Measurements from ENCODE around the gene DDX55.

The DDX55 gene

DNA sequence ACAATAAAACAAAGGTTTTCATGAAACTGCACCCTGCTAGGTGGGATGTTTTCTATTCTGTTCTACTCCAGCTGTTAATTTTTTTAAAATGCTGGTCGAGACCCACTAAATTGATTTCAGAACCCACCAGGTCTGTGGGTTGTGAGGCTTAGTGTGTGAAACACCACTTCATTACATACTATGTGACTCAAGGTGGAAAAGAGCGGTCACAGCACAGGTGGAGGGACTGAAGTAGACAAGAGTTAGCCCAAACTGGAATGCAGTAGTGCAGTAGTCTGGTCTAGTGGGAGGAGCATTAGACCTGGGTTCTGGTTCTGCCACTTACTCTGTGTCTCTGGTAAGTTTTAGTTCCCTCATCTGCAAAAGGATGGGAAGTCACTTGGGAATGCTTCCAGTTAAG, 12.2 kb downstream of the DDX55 start:
- DNase-seq (ENCODE audit: low read depth in 4 of 4, low spot score in 1 of 4) = no peak

DNA sequence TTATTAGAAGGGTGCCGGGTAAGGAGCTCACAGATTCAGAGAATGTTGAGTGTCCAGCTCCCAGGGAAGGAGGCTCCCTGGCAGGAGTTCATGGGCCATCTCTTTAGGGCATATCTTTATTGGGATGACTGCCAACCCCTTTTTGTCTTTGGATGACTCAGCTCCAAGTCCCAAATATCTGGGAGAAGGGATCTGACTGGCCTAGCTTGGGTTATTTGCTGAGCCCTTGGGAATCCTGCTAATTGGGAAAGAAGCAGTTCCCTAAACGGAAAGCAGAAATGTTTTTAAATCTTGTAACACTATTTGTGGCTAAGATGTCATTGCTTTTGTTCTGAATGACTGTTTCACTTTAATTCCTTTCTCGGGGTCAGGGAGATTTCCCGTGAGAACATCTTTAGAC, 12.6 kb downstream of the DDX55 start:
- no peak for DNase-seq (ENCODE audit: low read depth in 4 of 4, low spot score in 1 of 4)

DNA sequence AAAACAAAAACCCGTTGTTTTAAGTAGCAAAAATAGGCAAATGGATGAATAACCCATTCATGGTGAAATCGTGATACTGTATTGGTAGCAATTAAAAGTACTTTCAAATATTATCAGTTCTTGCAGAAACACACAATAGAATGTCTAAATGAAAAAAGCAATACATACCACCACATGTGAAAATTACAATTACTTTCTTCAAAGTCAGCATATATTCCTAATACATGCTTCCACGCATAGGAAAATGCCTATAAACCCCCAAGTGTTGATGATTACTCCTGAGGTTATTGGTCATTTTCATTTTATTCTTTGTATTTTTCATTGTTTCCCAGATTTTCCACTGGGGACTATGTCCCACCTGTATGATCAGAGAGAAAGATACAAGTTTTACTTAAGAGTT, 15.2 kb downstream of the DDX55 start:
- no peak for DNase-seq (ENCODE audit: low read depth in 4 of 4, low spot score in 1 of 4)

DNA sequence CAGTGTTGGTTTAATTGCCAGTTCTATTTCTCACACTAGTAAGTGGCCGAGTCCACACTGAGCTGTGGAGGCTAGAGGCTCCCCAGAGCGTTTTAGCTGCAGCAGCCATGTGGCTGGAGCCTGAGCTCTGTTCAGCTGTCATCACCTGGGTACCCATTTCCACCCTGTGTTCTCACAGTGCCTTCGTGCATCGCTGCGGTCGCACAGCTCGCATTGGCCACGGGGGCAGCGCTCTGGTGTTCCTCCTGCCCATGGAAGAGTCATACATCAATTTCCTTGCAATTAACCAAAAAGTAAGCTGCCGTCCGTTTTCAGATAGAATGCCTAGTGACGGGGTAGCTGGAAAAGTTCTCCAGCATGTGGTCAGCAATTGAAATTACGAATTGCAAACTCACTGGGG, 15.7 kb downstream of the DDX55 start:
- no peak for DNase-seq (ENCODE audit: low read depth in 4 of 4, low spot score in 1 of 4)

DNA sequence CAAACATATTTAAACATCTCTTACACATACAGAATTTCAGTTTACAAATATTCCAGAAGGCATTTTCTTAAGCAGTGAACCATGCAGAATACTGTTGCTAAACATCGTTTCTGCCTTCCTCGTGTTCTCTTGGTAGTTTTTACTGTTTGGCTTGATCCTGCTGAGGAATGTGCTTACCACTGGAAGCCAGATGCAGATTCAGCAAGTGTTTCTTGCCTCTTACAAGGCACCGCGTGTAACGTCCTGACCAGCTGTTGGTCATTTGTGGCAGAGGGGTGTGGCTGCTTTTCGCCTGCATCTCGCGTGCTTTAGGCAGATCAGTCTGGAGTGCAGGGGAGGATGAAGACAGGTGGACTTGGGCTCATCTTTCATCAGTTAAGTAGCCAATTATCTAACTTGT, 19.2 kb downstream of the DDX55 start:
- no peak for DNase-seq (ENCODE audit: low read depth in 4 of 4, low spot score in 1 of 4)

DNA sequence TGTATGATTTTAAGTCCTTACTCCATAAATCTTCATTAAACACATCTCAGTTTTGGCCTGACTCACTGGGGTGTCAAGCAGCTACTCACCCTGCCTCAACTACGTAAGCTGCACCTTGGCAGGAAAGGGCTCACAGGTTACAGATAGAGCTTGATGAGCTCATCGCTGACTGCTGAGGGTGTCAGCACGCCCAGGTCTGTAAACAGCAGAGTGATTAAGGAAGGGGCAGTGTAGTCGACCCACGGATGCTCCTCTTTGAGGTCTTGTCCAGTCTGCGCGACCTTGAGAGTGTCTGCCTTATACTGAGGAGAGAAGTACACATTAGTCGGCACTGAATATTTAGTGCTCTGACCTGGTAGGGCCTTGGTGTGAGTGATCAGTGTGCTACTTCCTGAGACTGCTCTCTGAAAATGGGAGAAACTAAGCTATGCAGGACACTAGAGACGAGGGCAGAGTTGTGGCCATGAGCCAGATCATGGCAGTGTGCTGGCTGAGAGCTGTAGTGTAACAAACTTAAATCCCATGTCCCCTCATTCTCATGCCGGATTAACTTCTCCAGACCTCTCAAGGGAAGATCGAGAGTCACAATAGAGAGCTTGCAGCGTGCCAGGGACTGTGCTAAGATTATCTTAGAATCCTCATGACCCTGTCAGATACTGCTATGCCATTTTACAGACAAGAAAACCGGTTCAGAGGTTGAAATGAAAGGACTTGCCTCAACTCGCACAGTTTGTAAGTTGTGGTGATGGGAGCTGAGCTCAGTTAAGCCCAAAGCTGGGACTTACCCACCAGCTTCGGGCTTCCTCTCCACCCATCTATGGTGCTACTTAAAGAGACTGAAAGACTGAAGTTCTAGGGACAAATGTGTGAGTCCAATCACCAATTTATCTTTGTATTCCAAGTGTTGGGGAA, 20.0 kb downstream of the DDX55 start:
- DNase-seq (ENCODE audit: low read depth in 4 of 4, low spot score in 1 of 4) = no peak

DNA sequence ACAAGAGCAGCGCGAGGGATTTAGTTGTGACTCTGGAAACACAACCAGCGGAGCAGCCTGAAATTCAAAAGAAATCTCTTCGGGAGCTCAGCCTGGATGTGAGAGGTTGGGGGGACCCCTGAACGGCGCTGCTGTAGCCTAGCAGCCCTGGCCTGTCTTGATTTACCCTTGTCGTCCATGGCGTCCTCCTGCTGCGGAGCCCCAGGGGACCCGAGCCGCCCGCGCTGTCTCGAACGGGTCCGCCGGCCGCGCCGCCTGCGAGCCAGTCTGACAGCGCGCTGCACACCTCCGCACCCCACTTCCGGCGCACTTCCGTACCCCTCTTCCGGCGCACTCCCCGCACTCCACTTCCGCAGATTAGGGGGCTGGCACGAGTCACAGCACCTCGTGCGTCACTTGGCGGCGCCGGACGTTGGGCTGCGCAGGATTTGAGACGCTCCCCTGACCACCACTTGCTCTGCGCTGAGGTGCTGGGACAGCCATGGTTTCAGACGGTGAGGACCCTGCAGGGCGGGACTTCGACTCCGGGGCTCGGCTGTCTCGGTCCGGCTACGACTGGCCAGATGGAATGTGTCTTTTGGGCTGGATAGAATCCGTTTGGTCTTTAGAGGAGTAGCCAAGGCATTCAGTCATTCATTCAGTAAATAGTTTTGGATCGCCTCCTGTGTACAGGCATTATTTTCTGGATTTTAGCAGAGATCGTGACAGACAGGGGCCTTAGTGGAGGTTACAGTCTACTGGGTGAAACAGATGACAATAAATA, 31.7 kb downstream of the DDX55 start, which contains the start of the genes EIF2B1 and GTF2H3:
Gene EIF2B1 (minus strand): TSS at position 308 of the 763 bp plus-strand sequence. CDS start 129 bp downstream, at position 179.
Gene GTF2H3 (plus strand): TSS at position 451 of the 763 bp plus-strand sequence. CDS start 31 bp downstream, at position 482.
- DNase-seq (ENCODE audit: low read depth in 4 of 4, low spot score in 1 of 4) = peak; percentile 89 to 95 (median 93)

DNA sequence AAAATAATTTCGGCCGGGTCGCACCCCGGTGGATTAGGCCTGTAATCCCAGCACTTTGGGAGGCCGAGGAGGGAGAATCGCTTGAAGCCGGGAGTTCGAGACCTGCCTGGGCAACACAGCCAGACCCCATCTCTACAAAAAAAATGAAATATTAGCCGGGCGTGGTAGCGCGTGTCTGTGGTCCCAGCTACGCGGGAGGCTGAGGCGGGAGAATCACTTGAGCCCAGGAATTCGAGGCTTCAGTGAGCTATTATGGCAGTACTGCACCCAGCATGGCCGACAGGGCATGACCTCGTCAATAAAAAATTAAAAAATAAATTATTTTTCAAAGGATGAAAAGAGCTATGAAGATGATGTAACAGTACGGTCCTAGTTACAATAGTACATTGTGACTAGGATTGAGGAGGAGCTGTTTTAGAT, 32.3 kb downstream of the DDX55 start:
- DNase-seq (ENCODE audit: low read depth in 4 of 4, low spot score in 1 of 4) = no peak

DNA sequence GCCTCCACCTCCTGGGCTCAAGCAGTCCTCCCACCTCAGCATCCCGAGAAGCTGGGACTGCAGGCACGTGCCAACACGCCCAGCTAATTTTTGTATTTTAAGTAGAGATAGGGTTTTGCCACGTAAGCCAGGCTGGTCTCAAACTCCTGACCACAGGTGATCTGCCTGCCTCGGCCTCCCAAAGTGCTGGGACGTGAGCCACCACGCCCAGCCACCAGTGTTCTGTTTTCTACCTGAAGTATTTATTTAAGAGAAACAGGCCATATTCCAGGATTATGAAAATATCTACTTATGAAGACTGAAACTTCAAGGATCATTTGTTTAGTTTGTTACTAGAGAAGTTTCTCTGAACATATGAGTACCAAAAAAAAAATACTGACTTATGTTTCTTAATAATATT, 42.0 kb downstream of the DDX55 start:
- no peak for DNase-seq (ENCODE audit: low read depth in 4 of 4, low spot score in 1 of 4)

DNA sequence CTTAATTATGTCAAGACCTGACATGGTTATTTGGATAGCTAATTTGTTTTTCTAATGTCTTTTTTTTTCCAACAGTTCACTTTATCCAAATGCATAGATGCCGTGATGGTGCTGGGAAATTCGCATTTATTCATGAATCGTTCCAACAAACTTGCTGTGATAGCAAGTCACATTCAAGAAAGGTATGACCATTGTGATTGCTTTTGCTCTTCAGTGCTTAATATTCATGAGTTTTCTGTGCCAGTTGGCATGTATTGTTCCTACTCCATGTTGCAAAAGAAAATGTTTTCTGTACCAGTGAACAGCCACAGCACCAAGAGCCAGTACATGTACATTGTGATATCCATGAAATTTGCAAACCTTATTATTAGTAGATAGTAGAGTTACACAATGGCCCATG, 43.5 kb downstream of the DDX55 start:
- no peak for DNase-seq (ENCODE audit: low read depth in 4 of 4, low spot score in 1 of 4)

DNA sequence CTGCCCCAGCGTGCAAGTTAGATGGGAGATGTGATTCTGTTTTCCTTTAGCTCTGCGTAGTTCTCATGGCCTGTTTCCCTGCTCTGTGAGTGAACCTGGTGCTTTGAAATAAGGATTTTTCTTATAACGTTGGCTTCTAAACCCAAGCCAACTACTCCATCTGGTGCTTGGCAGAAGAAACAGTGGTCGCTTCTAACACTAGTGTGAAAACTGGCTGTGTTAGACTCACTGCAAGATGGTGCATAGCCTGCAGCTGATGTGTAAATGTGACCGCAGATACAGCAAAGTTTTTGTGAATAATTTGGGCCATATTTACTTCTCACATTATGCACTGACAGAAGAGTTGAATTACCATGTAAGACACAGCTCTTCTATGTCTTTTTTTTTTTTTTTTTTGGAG, 44.0 kb downstream of the DDX55 start:
- no peak for DNase-seq (ENCODE audit: low read depth in 4 of 4, low spot score in 1 of 4)

DNA sequence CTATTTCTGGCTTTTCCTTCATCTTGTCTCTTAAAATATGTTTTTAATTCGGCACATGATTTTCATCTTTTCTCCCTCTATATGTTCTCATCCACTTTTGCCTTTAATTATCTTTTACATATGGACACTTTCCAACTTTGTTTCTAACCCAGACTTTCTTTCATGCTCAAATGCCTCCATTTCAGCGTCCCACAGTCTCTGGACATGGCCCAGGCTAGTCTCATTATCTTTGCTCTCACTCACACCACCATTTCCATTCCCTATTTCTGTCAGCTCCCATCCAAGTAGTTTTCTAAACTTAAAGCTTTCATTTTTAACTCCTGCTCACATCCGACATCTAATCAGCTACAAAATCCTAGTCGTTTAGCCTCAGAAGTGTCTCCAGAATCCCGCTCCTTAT, 46.5 kb downstream of the DDX55 start:
- no peak for DNase-seq (ENCODE audit: low read depth in 4 of 4, low spot score in 1 of 4)

DNA sequence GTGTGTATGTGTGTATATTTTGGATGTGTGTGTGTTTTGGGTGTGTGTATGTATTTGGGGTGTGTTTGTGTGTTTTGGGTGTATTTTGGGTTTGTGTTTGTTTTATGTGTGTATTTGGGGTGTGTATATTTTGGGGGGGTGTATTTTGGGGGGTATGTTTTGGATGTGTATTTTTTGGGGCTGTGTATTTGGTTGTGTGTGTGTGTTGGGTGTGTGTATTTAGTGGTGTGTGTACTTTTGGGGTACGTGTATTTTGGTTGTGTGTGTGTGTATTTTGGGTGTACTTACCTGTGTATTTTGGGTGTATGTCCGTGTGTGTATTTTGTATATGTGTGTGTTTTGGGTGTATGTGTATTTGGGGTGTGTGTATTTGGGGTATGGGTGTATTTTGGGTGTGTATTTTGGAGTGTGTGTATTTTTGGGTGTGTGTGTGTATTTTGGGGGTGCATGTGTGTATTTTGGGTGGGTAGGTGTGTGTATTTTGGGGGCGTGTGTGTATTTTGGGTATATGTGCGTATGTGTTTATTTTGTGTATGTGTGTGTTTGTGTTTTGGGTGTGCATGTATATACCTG, 52.3 kb downstream of the DDX55 start:
- no peak for DNase-seq (ENCODE audit: low read depth in 4 of 4, low spot score in 1 of 4)

DNA sequence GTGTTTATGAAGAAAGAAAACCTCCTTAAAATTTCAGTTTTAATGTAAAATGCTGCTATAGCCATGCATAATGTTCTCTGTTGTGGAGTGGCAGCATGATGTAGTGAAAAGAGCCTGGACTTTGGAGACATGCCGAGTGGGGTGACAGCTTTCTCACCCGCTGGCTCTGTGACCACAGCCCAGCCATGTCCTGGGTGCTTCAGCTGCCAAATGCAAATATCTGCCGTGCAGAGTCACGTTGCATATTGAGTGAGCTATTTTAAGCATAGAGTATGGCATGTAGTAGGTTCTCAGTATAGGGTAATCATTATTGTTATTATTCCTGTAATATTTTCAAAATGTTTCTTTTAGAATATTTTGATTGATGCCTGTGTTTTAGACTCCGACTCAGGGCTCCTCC, 53.5 kb downstream of the DDX55 start:
- DNase-seq (ENCODE audit: low read depth in 4 of 4, low spot score in 1 of 4) = no peak

DNA sequence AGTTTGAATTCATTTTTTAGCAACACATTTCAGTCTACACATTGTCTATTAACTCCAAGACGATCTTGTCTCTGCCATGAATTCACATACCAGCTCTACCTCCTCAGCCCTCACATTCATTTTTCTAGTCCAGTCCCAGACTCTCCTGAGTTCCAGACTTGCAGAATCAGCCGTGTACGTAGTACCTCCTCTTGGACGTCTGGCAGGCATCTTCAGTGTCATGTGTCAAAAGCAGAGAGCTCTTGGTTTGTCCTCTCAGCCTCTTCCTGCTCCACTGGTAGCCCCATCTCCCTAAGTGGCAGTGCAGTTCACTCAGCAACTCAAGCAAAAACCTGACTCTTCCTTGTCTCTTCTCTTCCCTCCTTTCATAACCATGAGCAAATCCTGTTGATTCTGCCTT, 54.5 kb downstream of the DDX55 start:
- no peak for DNase-seq (ENCODE audit: low read depth in 4 of 4, low spot score in 1 of 4)

DNA sequence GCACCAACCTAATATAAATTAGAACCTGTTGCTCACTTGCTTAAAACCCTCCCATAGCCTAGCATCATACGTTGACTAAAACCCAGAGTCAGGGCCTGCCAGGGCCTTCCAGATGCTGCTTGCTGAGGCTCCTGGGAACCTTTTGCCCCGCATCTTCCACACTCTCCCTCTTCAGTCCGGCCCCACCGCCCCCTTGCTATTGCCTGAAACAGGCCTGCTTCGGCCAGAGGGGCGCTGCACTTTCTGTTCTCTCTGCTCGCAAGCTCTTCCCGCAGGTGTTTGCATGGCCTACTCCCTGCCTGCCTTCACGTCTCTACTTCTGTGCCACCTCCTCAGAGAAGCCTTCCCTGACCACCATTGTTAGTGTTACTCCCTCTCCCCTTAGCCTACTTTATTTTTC, 55.3 kb downstream of the DDX55 start:
- DNase-seq (ENCODE audit: low read depth in 4 of 4, low spot score in 1 of 4) = no peak

DNA sequence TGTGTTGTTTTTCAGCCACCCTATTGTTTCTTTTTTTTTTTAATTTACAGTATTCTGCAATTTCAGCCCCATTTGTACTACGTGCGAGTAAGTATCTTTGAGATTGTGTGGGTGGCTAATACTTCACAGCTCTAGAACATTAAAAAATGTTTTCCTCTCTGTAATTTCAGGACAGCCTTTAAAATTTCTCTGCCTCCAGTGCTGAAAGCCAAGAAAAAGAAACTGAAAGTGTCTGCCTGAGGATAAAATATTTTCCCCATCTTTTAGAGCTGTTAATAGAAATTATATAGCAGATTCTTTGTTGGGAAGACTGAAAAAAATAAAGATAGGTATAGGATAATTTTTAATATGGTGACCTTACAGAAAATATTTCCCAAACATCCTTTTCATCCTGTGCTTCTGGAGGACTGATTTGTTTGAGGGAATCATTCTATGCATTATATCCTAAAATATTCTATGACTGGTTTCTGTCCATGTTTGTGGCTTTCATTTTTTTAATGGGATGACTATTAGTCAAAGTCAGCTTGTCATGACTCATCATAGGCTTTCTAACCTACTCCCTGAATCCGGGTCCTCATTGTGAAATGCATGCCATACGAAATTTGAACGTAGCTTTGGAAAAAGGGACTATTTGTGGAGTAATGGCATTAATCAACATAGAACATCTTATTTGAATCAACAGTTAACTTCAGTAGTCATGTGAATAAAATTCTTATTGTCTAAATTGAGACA, 58.3 kb downstream of the DDX55 start:
- DNase-seq (ENCODE audit: low read depth in 4 of 4, low spot score in 1 of 4) = no peak

DNA sequence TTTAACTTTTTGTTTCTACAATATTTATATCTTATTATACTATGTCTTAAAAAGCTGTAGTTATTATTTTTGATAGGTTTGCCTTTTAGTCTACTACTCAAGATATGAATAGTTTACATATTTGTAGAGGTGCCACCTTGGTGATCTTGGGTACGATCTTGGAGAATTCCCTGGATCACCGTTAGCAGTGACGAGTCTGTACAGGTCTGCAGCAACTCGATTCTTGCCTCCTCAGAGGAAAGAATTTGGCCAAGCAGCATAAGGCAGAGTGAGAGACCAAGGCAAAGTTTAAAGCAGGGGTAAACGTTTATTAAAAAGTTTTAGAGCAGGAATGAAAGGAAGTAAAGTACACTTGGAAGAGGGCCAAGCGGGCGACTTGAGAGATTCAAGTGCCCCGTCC, 65.9 kb downstream of the DDX55 start:
- no peak for DNase-seq (ENCODE audit: low read depth in 4 of 4, low spot score in 1 of 4)

Data from stimulated activated CD4-positive, alpha-beta T cell treated with anti-CD3 and anti-CD28 coated beads, Interleukin-1b, Interleukin-23, amount 100 ng/mL, for 24 hours (primary cell).